Measurements from ENCODE around the gene TMEM135. TPM values are rescaled to one million over a fixed set of nuclear protein-coding genes. Genes with fewer than 3 reads are reported as not detected.
"Not testable (repeated sequence)": the region's sequence is repeated elsewhere in the genome, so short reads cannot be mapped to it uniquely, and the experiment has no call there.

Gene TMEM135
- total RNA-seq, 1 donor from 2014 or later = 20.6 TPM

DNA sequence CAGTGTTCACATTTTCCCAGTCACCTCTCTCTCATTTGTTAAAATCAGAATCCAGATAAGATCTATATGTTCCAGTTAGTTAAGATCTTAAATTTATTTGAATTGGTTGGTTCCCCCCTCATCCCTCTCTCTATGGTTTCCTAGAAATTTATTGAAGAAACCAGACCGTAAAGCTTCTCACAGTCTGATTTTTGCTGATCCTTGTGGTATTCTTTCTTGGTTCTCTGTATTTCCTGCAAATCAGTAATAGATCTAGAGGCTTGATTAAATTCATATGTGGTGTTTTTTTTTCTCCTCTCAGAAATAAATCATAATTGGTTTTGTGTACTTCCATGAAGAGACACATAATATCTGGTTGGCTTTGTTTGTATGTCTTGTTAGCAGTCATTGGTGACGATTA is 147.5 kb downstream of the TMEM135 start:
- Mint-ChIP-seq H3K27ac (ENCODE audit: unreplicated experiment) (no peak overlapping the region), H3K36me3 (ENCODE audit: low read depth, unreplicated experiment) (no peaks in the 10 kb centered on the region), H3K4me3 (ENCODE audit: unreplicated experiment) (no peak overlapping the region), H3K27me3 (ENCODE audit: low read depth, unreplicated experiment) (no peaks in the 10 kb centered on the region), H3K9me3 (ENCODE audit: unreplicated experiment) (no peaks in the 10 kb centered on the region), H3K4me1 (ENCODE audit: low read depth, unreplicated experiment) (peaks cover 8% of the 10 kb centered on the region)
- Histone ChIP-seq H3K9me3 (ENCODE audit: insufficient read depth, low read depth, low read length) (no peaks in the 10 kb centered on the region), H3K4me3 (ENCODE audit: insufficient read depth, low read depth, low read length) (no peak overlapping the region), H3K79me2 (ENCODE audit: insufficient read depth, low read length) (no peaks in the 10 kb centered on the region), H3K27me3 (ENCODE audit: insufficient read depth, low read length) (no peaks in the 10 kb centered on the region), H2AFZ (ENCODE audit: low read depth, low read length) (no peak overlapping the region), H3K9ac (ENCODE audit: low read length) (no peak overlapping the region), H3K4me2 (ENCODE audit: low read length) (no peak overlapping the region), H3K27ac (ENCODE audit: low read depth, low read length) (no peak overlapping the region), H4K20me1 (ENCODE audit: insufficient read depth, low read length) (no peaks in the 10 kb centered on the region), H3K36me3 (ENCODE audit: insufficient read depth, low read length) (no peaks in the 10 kb centered on the region), H3K4me1 (ENCODE audit: insufficient read depth, low read length) (no peaks in the 10 kb centered on the region)
- TF ChIP-seq EZH2 (IDR thresholded peaks at IDR 0.05; ENCODE audit: insufficient read depth, low read length) = no peak
- TF ChIP-seq, protein P1, sequence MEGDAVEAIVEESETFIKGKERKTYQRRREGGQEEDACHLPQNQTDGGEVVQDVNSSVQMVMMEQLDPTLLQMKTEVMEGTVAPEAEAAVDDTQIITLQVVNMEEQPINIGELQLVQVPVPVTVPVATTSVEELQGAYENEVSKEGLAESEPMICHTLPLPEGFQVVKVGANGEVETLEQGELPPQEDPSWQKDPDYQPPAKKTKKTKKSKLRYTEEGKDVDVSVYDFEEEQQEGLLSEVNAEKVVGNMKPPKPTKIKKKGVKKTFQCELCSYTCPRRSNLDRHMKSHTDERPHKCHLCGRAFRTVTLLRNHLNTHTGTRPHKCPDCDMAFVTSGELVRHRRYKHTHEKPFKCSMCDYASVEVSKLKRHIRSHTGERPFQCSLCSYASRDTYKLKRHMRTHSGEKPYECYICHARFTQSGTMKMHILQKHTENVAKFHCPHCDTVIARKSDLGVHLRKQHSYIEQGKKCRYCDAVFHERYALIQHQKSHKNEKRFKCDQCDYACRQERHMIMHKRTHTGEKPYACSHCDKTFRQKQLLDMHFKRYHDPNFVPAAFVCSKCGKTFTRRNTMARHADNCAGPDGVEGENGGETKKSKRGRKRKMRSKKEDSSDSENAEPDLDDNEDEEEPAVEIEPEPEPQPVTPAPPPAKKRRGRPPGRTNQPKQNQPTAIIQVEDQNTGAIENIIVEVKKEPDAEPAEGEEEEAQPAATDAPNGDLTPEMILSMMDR (IDR thresholded peaks at IDR 0.05; ENCODE audit: insufficient read depth, low read depth, low read length) = no peak
- FAIRE-seq (no peak), DNase-seq (ENCODE audit: low read depth) (no peak)

DNA sequence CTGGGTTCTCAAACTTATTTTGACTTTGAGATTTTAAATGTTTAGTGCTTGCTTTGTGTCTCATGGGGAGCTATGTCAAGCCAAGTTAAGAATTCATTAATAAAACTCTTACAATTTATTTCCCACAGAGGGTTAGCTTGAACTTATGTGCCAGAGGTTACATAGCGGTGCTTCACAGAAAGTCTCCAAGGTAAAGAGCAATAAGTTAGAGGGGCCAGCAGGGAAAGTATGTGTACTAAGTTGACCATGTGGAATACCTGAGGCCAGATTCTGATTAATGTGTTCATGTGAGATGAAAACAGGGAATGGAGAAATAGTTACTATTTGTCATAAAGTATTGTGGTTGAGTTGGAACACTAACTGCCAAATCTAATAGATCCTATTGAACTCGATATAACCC is 149.3 kb downstream of the TMEM135 start:
- no peak for FAIRE-seq
- no peaks in the 10 kb centered on the region for H3K36me3 Mint-ChIP-seq (ENCODE audit: low read depth, unreplicated experiment)
- no peak overlapping the region for H3K27ac Mint-ChIP-seq (ENCODE audit: unreplicated experiment)
- H4K20me1 ChIP-seq (ENCODE audit: insufficient read depth, low read length) = no peaks in the 10 kb centered on the region
- no peak overlapping the region for H3K9ac ChIP-seq (ENCODE audit: low read length)
- H3K4me1 Mint-ChIP-seq (ENCODE audit: low read depth, unreplicated experiment) = no peaks in the 10 kb centered on the region
- no peaks in the 10 kb centered on the region for H3K79me2 ChIP-seq (ENCODE audit: insufficient read depth, low read length)
- no peak overlapping the region for H3K4me3 ChIP-seq (ENCODE audit: insufficient read depth, low read depth, low read length)
- H3K4me1 ChIP-seq (ENCODE audit: insufficient read depth, low read length) = no peaks in the 10 kb centered on the region
- H3K27me3 Mint-ChIP-seq (ENCODE audit: low read depth, unreplicated experiment) = no peaks in the 10 kb centered on the region
- no peaks in the 10 kb centered on the region for H3K9me3 ChIP-seq (ENCODE audit: insufficient read depth, low read depth, low read length)
- no peak overlapping the region for H3K4me3 Mint-ChIP-seq (ENCODE audit: unreplicated experiment)
- DNase-seq (ENCODE audit: low read depth) = no peak
- TF ChIP-seq EZH2 (IDR thresholded peaks at IDR 0.05; ENCODE audit: insufficient read depth, low read length) = no peak
- TF ChIP-seq, protein P1 (IDR thresholded peaks at IDR 0.05; ENCODE audit: insufficient read depth, low read depth, low read length) = no peak
- no peaks in the 10 kb centered on the region for H3K9me3 Mint-ChIP-seq (ENCODE audit: unreplicated experiment)
- no peak overlapping the region for H3K27ac ChIP-seq (ENCODE audit: low read depth, low read length)
- H3K36me3 ChIP-seq (ENCODE audit: insufficient read depth, low read length) = no peaks in the 10 kb centered on the region
- no peak overlapping the region for H3K4me2 ChIP-seq (ENCODE audit: low read length)
- H3K27me3 ChIP-seq (ENCODE audit: insufficient read depth, low read length) = no peaks in the 10 kb centered on the region
- H2AFZ ChIP-seq (ENCODE audit: low read depth, low read length) = no peak overlapping the region

DNA sequence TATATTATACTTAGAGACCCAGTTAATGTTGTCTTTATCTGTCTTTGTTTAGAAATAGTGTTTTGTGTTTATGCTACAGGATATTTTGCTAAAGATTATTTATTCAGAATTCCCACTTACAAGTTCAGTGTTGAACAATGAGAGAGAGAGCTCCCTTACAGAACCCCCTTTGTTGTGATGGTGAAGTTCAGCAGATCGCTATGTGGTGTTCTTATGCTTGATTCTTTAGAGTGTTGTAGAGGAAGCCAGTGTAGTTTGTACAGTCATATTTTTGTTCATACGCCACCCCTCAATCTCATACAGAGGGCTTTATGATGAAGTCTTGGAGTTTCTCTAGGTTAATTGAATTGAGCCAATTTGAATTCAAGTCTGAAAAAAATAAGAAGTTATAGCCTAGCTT is 150.2 kb downstream of the TMEM135 start:
- Histone ChIP-seq H3K79me2 (ENCODE audit: insufficient read depth, low read length) (no peaks in the 10 kb centered on the region), H3K9ac (ENCODE audit: low read length) (no peak overlapping the region), H2AFZ (ENCODE audit: low read depth, low read length) (no peak overlapping the region), H3K9me3 (ENCODE audit: insufficient read depth, low read depth, low read length) (no peaks in the 10 kb centered on the region), H3K4me3 (ENCODE audit: insufficient read depth, low read depth, low read length) (no peak overlapping the region), H3K4me2 (ENCODE audit: low read length) (no peak overlapping the region), H3K36me3 (ENCODE audit: insufficient read depth, low read length) (no peaks in the 10 kb centered on the region), H3K27ac (ENCODE audit: low read depth, low read length) (no peak overlapping the region), H3K27me3 (ENCODE audit: insufficient read depth, low read length) (no peaks in the 10 kb centered on the region), H4K20me1 (ENCODE audit: insufficient read depth, low read length) (no peaks in the 10 kb centered on the region), H3K4me1 (ENCODE audit: insufficient read depth, low read length) (no peaks in the 10 kb centered on the region)
- Mint-ChIP-seq H3K9me3 (ENCODE audit: unreplicated experiment) (no peaks in the 10 kb centered on the region), H3K36me3 (ENCODE audit: low read depth, unreplicated experiment) (no peaks in the 10 kb centered on the region), H3K4me3 (ENCODE audit: unreplicated experiment) (no peak overlapping the region), H3K4me1 (ENCODE audit: low read depth, unreplicated experiment) (no peaks in the 10 kb centered on the region), H3K27ac (ENCODE audit: unreplicated experiment) (no peak overlapping the region), H3K27me3 (ENCODE audit: low read depth, unreplicated experiment) (no peaks in the 10 kb centered on the region)
- TF ChIP-seq, protein P1 (IDR thresholded peaks at IDR 0.05; ENCODE audit: insufficient read depth, low read depth, low read length) = no peak
- DNase-seq (ENCODE audit: low read depth) (no peak), FAIRE-seq (no peak)

DNA sequence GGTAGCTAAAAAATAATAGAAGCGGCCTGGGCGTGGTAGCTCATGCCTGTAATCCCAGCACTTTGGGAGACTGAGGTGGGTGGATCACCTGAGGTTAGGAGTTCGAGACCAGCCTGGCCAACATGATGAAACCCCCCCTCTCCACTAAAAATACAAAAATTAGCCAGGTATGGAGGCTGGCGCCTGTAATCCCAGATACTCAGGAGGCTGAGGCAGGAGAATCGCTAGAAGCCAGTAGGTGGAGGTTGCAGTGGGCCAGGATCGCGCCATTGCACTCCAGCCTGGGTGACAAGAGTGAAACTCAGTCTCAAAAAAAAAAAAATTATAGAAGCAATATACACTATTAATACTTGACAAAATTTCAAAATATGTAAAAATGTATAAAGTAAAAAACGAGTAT is 150.7 kb downstream of the TMEM135 start:
- H3K4me3 Mint-ChIP-seq (ENCODE audit: unreplicated experiment); H3K4me3 ChIP-seq (ENCODE audit: insufficient read depth, low read depth, low read length); DNase-seq (ENCODE audit: low read depth); H3K36me3 ChIP-seq (ENCODE audit: insufficient read depth, low read length); H3K9me3 Mint-ChIP-seq (ENCODE audit: unreplicated experiment); H3K27me3 ChIP-seq (ENCODE audit: insufficient read depth, low read length); H3K4me1 ChIP-seq (ENCODE audit: insufficient read depth, low read length); H2AFZ ChIP-seq (ENCODE audit: low read depth, low read length); H3K9ac ChIP-seq (ENCODE audit: low read length); H3K4me1 Mint-ChIP-seq (ENCODE audit: low read depth, unreplicated experiment); H3K27ac ChIP-seq (ENCODE audit: low read depth, low read length); H3K79me2 ChIP-seq (ENCODE audit: insufficient read depth, low read length); H3K4me2 ChIP-seq (ENCODE audit: low read length); H3K27ac Mint-ChIP-seq (ENCODE audit: unreplicated experiment); H3K9me3 ChIP-seq (ENCODE audit: insufficient read depth, low read depth, low read length); H4K20me1 ChIP-seq (ENCODE audit: insufficient read depth, low read length); H3K36me3 Mint-ChIP-seq (ENCODE audit: low read depth, unreplicated experiment); FAIRE-seq; H3K27me3 Mint-ChIP-seq (ENCODE audit: low read depth, unreplicated experiment): not testable (repeated sequence)
